ENCODE data around the gene KCTD13. TPM values are rescaled to one million over a fixed set of nuclear protein-coding genes. Genes with fewer than 3 reads are reported as not detected.

The KCTD13 gene
- total and polyA plus RNA-seq, 4 donors: 15.0 to 26.2 (median 16.5) TPM

- Histone ChIP-seq H3K27me3 (ENCODE audit: control insufficient read depth in 3 of 3, insufficient read depth in 3 of 3, low read length in 2 of 3) (no peaks in the 10 kb centered on the region), H3K4me1 (ENCODE audit: control insufficient read depth in 5 of 5, insufficient read depth in 5 of 5, low read length in 5 of 5) (peaks cover 10 to 17% (median 12%) of the 10 kb centered on the region in 5 donors), H3K36me3 (ENCODE audit: control insufficient read depth in 4 of 4, insufficient read depth in 4 of 4, low read length in 4 of 4) (peaks cover 11 to 22% (median 14%) of the 10 kb centered on the region in 4 donors), H3K27ac (ENCODE audit: low read depth in 1 of 2, low read length in 1 of 2) (no peak overlapping the region), H3K9me3 (ENCODE audit: control insufficient read depth in 4 of 4, insufficient read depth in 3 of 4, low read length in 3 of 4) (peaks cover 0 to 3% (median 0%) of the 10 kb centered on the region in 4 donors), H3K4me3 (no peak overlapping the region), H3K9ac (ENCODE audit: insufficient read depth in 1 of 2, low read length in 2 of 2) (no peak overlapping the region)
- DNase-seq (no peak), ATAC-seq (ENCODE audit: insufficient read depth, low FRiP score) (no peak)
- 92 to 98% methylated on average over 8 of the region's 8 CpGs for WGBS, 2 donors
- TF ChIP-seq CTCF (IDR thresholded peaks at IDR 0.05; ENCODE audit: control extremely low read depth, extremely low read depth): no peak
Observed at GRCh38 chr16:29971304-29971703, 45.3 kb upstream of the KCTD13 start.

- H3K4me3 ChIP-seq: no peak overlapping the region
- H3K9ac ChIP-seq (ENCODE audit: insufficient read depth in 1 of 2, low read length in 2 of 2): no peak overlapping the region
- 93 to 99% methylated on average over 4 of the region's 4 CpGs for WGBS, 2 donors
- DNase-seq (no peak), ATAC-seq (ENCODE audit: insufficient read depth, low FRiP score) (no peak)
- TF ChIP-seq CTCF (IDR thresholded peaks at IDR 0.05; ENCODE audit: control extremely low read depth, extremely low read depth): no peak
- no peaks in the 10 kb centered on the region for H3K27me3 ChIP-seq (ENCODE audit: control insufficient read depth in 3 of 3, insufficient read depth in 3 of 3, low read length in 2 of 3)
- H3K4me1 ChIP-seq (ENCODE audit: control insufficient read depth in 5 of 5, insufficient read depth in 5 of 5, low read length in 5 of 5): peaks cover 0 to 4% (median 1%) of the 10 kb centered on the region in 5 donors
- H3K9me3 ChIP-seq (ENCODE audit: control insufficient read depth in 4 of 4, insufficient read depth in 3 of 4, low read length in 3 of 4): peaks cover 0 to 3% (median 0%) of the 10 kb centered on the region in 4 donors
- H3K36me3 ChIP-seq (ENCODE audit: control insufficient read depth in 4 of 4, insufficient read depth in 4 of 4, low read length in 4 of 4): peaks cover 14 to 23% (median 15%) of the 10 kb centered on the region in 4 donors
- H3K27ac ChIP-seq (ENCODE audit: low read depth in 1 of 2, low read length in 1 of 2): peak overlapping the region in 1 of 2 donors; percentile 24
Observed at GRCh38 chr16:29968205-29968604, 42.2 kb upstream of the KCTD13 start.

GRCh38 chr16:29963021-29963743 lies 37.2 kb upstream of the KCTD13 start:
- ATAC-seq (ENCODE audit: insufficient read depth, low FRiP score): no peak
- WGBS, 2 donors: 76 to 88% methylated on average over 14 of the region's 14 CpGs
- Histone ChIP-seq H3K27ac (ENCODE audit: low read depth in 1 of 2, low read length in 1 of 2) (peak overlapping the region; percentile 88 to 97), H3K4me3 (no peak overlapping the region), H3K9me3 (ENCODE audit: control insufficient read depth in 4 of 4, insufficient read depth in 3 of 4, low read length in 3 of 4) (no peaks in the 10 kb centered on the region), H3K4me1 (ENCODE audit: control insufficient read depth in 5 of 5, insufficient read depth in 5 of 5, low read length in 5 of 5) (peaks cover 0 to 15% (median 4%) of the 10 kb centered on the region in 5 donors), H3K27me3 (ENCODE audit: control insufficient read depth in 3 of 3, insufficient read depth in 3 of 3, low read length in 2 of 3) (no peaks in the 10 kb centered on the region), H3K36me3 (ENCODE audit: control insufficient read depth in 4 of 4, insufficient read depth in 4 of 4, low read length in 4 of 4) (peaks cover 3 to 6% (median 4%) of the 10 kb centered on the region in 4 donors), H3K9ac (ENCODE audit: insufficient read depth in 1 of 2, low read length in 2 of 2) (peak overlapping the region; percentile 6 to 83)
- TF ChIP-seq CTCF (IDR thresholded peaks at IDR 0.05; ENCODE audit: control extremely low read depth, extremely low read depth): no peak
- no peak for DNase-seq

All from lung (tissue), 12 donors.